Type B pancreatic cell (in vitro differentiated cells): ENCODE data around the gene PRR11. TPM values are rescaled to one million over a fixed set of nuclear protein-coding genes. Genes with fewer than 3 reads are reported as not detected.
"Not testable (repeated sequence)": the region's sequence is repeated elsewhere in the genome, so short reads cannot be mapped to it uniquely, and the experiment has no call there.

Source experiments
- DNase-seq: peaks from one replicate; pipeline ENCODE4 v3.0.0; 2021; ENCODE audit warnings: mixed read lengths; ENCODE audit not compliant: unreplicated experiment; ENCODE audit errors: extremely low spot score
- H3K27ac Mint-ChIP-seq: 2 replicates; pipeline ENCODE4 v1.8.0; 2021; ENCODE audit warnings: mild to moderate bottlenecking, mixed read lengths
- H3K27me3 Mint-ChIP-seq: 2 replicates; pipeline ENCODE4 v1.8.0; 2021; ENCODE audit warnings: mixed read lengths
- H3K36me3 Mint-ChIP-seq: 2 replicates; pipeline ENCODE4 v1.8.0; 2021; ENCODE audit warnings: mixed read lengths
- H3K4me1 Mint-ChIP-seq: one replicate; pipeline ENCODE4 v1.8.0; 2021; ENCODE audit warnings: mixed read lengths; ENCODE audit not compliant: unreplicated experiment
- H3K4me3 Mint-ChIP-seq: 2 replicates; pipeline ENCODE4 v1.8.0; 2021; ENCODE audit warnings: mild to moderate bottlenecking, mixed read lengths
- H3K9me3 Mint-ChIP-seq: 2 replicates; pipeline ENCODE4 v1.8.0; 2021; ENCODE audit warnings: mixed read lengths
- CTCF ChIP-seq: fragments of 200-600 bp; sonication (generic); conservative IDR thresholded peaks from 2 replicates; pipeline ENCODE4 v1.5.0; 2021; ENCODE audit warnings: antibody characterized with exemption, mild to moderate bottlenecking
- total RNA-seq: library from RNA; stranded (reverse); gene quantifications from 2 replicates; pipeline ENCODE4 v1.2.1, GENCODE V29; 2021; ENCODE audit warnings: low replicate concordance

Gene PRR11
- total RNA-seq, 1 donor from 2014 or later: 43.9 TPM

GRCh38 chr17:59220328-59221158 lies 65.0 kb downstream of the PRR11 start, which contains the start of gene GDPD1:
Gene GDPD1, plus strand, starts transcription at chr17:59220511. Its CDS starts 99 bp downstream, at chr17:59220610.
- peak; percentile 99 for DNase-seq
- Mint-ChIP-seq H3K27ac (peak within 1 kb of the TSS; percentile 96), H3K27me3 (no peaks in the 10 kb centered on the region), H3K4me3 (peak within 1 kb of the TSS; percentile 97), H3K36me3 (no peaks in the 10 kb centered on the region), H3K4me1 (peaks cover 5% of the 10 kb centered on the region), H3K9me3 (no peaks in the 10 kb centered on the region)
- TF ChIP-seq CTCF: peak; percentile 74

DNA sequence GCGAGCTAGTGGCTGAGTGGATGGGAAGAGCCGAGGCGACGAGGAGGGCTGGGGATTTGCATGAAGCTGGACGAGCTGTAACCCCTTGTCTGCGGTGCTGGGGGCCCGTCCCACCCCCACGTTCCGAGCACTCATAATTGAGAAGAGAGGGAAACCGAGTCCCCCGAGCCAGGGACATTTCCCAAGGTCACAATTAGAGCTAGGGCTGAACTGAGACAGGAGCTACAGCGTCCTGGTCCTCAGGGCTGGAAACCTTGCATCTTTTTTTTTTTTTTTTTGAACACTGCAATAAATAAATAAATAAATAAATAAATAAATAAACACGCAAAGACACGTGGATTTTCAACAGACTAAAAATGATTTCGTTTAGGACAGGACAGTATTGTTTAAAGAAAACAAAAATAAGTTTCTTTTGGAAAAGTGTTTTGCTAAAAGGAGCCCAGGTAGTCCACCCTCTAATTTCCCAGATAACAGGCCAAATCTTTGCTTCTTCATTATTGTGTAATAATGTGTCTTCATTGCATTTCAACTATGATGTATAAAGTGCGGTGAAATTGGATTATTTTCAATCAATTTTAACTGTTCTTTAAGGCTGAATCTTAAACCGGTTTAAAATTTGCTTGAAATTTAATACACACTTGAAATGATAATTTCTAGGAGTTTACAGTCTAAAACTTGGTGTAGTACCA lies 65.8 kb downstream of the PRR11 start:
- Mint-ChIP-seq H3K9me3 (no peaks in the 10 kb centered on the region), H3K27me3 (no peaks in the 10 kb centered on the region), H3K4me3 (peak overlapping the region; percentile 97), H3K36me3 (no peaks in the 10 kb centered on the region), H3K27ac (peak overlapping the region; percentile 96), H3K4me1 (peaks cover 5% of the 10 kb centered on the region)
- no peak for DNase-seq
- no peak for TF ChIP-seq CTCF

DNA sequence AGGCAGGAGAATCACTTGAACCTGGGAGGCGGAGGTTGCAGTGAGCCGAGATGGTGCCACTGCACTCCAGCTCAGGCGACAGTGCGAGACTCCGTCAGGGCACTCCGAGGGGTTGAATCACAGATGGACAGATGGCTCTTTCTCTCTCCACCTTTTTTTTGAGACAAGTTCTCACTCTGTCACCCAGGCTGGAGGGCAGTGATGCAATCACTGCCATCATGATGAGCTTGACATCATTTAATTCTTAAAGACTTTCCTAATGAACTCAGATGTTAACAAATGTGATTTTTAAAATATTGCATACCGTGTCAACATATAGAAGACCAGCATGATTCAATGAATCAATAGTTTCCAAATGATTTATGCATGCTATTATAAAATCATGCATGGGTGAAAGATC lies 68.3 kb downstream of the PRR11 start:
- Mint-ChIP-seq H3K4me3 (no peak overlapping the region), H3K36me3 (no peaks in the 10 kb centered on the region), H3K4me1 (peaks cover 5% of the 10 kb centered on the region), H3K27me3 (no peaks in the 10 kb centered on the region), H3K9me3 (no peaks in the 10 kb centered on the region), H3K27ac (no peak overlapping the region)
- no peak for DNase-seq
- no peak for TF ChIP-seq CTCF

DNA sequence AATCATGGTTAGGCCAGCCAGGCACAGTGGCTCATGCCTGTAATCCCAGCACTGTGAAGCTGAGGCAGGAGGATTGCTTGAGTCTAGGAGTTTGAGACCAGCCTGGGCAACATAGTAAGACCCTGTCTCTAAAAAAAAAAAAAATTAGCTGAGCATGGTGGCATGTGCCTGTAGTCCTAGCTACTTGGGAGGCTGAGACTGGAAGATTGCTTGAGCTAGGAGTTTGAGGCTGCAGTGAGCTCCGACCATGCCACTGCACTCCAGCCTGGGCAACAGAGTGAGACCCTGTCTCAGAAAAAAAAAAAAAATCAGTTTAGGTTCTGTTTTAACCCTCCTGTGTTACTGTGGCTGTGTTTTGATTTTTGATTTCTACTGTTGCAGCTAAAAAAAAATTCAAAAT lies 73.0 kb downstream of the PRR11 start:
- H3K27me3 Mint-ChIP-seq, H3K9me3 Mint-ChIP-seq, DNase-seq, H3K4me3 Mint-ChIP-seq, H3K36me3 Mint-ChIP-seq, H3K27ac Mint-ChIP-seq, H3K4me1 Mint-ChIP-seq: not testable (repeated sequence)

GRCh38 chr17:59230764-59231163 lies 75.2 kb downstream of the PRR11 start:
- Mint-ChIP-seq H3K4me3 (no peak overlapping the region), H3K9me3 (no peaks in the 10 kb centered on the region), H3K36me3 (no peaks in the 10 kb centered on the region), H3K27me3 (no peaks in the 10 kb centered on the region), H3K4me1 (no peaks in the 10 kb centered on the region), H3K27ac (no peak overlapping the region)
- no peak for TF ChIP-seq CTCF
- DNase-seq: no peak

GRCh38 chr17:59234631-59235030 lies 79.1 kb downstream of the PRR11 start:
- H3K9me3 Mint-ChIP-seq: no peaks in the 10 kb centered on the region
- no peak for TF ChIP-seq CTCF
- H3K36me3 Mint-ChIP-seq: no peaks in the 10 kb centered on the region
- no peaks in the 10 kb centered on the region for H3K4me1 Mint-ChIP-seq
- H3K4me3 Mint-ChIP-seq: no peak overlapping the region
- no peak for DNase-seq
- H3K27ac Mint-ChIP-seq: no peak overlapping the region
- H3K27me3 Mint-ChIP-seq: no peaks in the 10 kb centered on the region
